ENCODE data around the gene WNT7A. TPM values are rescaled to one million over a fixed set of nuclear protein-coding genes. Genes with fewer than 3 reads are reported as not detected.

Gene WNT7A
- total RNA-seq, 1 donor: not detected

- DNase-seq (ENCODE audit: low read depth): no peak
- TF ChIP-seq, protein P1, sequence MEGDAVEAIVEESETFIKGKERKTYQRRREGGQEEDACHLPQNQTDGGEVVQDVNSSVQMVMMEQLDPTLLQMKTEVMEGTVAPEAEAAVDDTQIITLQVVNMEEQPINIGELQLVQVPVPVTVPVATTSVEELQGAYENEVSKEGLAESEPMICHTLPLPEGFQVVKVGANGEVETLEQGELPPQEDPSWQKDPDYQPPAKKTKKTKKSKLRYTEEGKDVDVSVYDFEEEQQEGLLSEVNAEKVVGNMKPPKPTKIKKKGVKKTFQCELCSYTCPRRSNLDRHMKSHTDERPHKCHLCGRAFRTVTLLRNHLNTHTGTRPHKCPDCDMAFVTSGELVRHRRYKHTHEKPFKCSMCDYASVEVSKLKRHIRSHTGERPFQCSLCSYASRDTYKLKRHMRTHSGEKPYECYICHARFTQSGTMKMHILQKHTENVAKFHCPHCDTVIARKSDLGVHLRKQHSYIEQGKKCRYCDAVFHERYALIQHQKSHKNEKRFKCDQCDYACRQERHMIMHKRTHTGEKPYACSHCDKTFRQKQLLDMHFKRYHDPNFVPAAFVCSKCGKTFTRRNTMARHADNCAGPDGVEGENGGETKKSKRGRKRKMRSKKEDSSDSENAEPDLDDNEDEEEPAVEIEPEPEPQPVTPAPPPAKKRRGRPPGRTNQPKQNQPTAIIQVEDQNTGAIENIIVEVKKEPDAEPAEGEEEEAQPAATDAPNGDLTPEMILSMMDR (IDR thresholded peaks at IDR 0.05; ENCODE audit: insufficient read depth, low read length): no peak
- H3K4me3 ChIP-seq (ENCODE audit: low read depth, low read length): no peak overlapping the region
Measured at GRCh38 chr3:13768453-13768852, 111.4 kb downstream of the WNT7A start.

DNA sequence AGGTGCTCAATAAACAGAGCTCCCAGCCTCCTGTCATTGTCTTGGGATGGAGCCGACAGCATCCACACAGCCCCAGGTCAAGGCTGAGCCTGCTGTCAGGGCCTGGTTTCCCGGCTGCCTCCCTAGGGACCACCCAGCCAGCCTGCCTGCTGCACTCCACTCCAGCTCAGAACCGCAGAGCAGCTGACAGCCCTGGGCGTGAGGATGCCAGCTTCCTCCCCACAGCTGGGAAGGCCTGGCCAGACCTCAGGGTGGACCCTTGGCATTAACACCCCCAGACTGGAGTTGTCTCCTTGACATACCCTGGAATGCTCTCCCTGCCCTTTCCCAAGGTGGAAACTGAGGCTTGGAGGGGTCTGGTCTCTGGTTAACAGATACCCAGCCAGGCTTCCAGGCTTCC, 112.0 kb downstream of the WNT7A start:
- TF ChIP-seq, protein P1 (IDR thresholded peaks at IDR 0.05; ENCODE audit: insufficient read depth, low read length): no peak
- no peak for DNase-seq (ENCODE audit: low read depth)
- H3K4me3 ChIP-seq (ENCODE audit: low read depth, low read length): no peak overlapping the region

DNA sequence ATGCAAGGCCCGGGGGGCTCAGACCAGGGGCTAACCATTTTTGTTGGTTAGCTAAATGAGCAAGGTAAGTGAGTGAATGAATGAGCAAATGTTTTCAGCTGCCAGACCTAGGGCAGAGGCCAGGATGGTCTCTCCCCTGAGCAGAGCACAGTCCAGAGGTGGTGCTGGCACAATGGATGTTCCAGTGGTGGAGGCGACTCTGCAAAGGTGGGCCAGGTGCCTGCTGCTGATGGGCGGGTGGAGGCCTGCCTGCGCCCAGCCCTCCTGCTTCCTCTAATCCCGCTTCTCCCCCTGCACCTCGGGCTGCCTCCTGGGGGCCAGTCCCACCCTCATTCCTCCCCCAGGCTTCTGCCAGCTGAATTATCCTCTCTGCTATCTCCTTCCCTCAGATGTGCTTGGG, 112.8 kb downstream of the WNT7A start:
- TF ChIP-seq, protein P1 (IDR thresholded peaks at IDR 0.05; ENCODE audit: insufficient read depth, low read length): no peak
- no peak for DNase-seq (ENCODE audit: low read depth)
- no peak overlapping the region for H3K4me3 ChIP-seq (ENCODE audit: low read depth, low read length)

Other genes starting within 250 kb of the WNT7A start
- 3.8 and 12.7 TPM in 2 replicates for gene CHCHD4, start 244.8 kb upstream of the WNT7A start, total RNA-seq (ENCODE audit: low replicate concordance)
- gene TMEM43, start 245.0 kb upstream of the WNT7A start, total RNA-seq (ENCODE audit: low replicate concordance): 109 and 134 TPM in 2 replicates

All from fibroblast of the aortic adventitia (primary cell).